GM19328 (cell line): ENCODE data around the gene TREM2.

Experiments
- ATAC-seq: cut with Tn5 transposase; IDR thresholded peaks from one replicate; pipeline ENCODE4 v1.9.1; 2021; ENCODE audit warnings: mild to moderate bottlenecking, moderate library complexity; ENCODE audit not compliant: unreplicated experiment

TREM2 gene

GRCh38 chr6:41184761-41185160 is 21.8 kb upstream of the TREM2 start:
- ATAC-seq = no peak

DNA sequence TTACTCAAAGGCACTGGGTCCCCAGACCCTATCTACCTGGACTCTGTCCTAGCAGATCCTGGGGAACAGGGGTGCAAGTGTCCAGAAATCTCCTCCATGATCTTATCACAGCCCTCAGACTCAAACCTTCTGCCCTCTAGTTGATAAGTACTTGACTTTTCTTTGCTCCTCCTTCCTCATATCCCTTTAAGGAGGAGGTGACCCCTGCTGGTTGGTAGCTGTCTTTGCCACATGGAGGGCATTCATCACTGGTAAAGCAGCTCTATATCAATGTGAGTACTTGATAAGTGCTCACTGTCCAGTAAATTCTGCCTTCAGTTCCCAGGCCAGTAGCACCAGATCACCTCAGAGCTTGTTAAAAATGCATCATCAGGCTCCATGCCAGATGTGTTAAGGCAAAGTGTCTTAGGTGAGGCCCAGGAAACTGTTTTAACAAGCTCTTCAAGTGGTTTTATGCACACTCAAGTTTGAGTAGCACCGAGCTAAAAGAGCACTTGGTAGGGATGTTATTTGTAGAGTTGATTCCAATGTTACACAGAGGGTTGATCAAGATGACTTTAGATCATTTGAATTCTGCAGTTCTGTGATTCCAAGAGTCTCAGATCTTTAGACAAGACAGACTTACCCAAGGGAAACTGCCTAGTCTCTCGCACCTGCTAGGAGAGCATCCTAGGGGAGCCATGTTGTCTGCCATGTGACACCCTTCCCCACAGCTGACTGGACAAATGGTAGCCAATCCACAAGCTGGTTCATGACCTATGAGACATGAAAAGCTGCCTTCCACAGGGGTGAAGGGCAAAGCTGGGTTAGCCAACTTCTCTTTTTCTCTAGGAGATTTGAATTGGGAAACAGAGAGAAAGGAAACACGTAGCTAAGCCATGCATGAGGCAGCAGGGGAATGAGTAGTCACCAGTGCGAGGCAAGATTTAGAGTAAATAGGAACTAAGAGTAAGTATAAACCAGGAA is 19.4 kb upstream of the TREM2 start:
- no peak for ATAC-seq

- ATAC-seq = no peak
Measured at GRCh38 chr6:41181566-41181965, 18.6 kb upstream of the TREM2 start.

GRCh38 chr6:41179163-41179562 is 16.2 kb upstream of the TREM2 start:
- no peak for ATAC-seq

DNA sequence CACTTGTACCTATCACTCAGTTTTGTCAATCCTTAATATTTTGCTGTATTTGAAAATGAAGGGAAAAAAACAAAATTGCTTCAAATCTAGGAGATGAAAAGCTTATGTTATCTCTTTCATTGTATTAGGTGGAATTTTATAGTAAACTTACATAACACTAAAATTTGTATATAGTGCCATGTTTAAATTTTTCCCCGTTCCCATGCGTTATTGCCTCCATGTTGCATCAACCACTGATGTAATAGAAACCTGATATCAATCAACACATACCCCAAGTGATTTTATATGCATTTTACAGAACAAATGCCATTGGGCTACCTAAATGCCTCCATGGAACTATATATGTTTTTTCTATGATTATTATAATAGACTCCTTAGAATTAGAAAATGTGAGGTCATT is 14.8 kb upstream of the TREM2 start:
- no peak for ATAC-seq

GRCh38 chr6:41177287-41177686 is 14.4 kb upstream of the TREM2 start:
- no peak for ATAC-seq

GRCh38 chr6:41176189-41176588 is 13.3 kb upstream of the TREM2 start:
- no peak for ATAC-seq

DNA sequence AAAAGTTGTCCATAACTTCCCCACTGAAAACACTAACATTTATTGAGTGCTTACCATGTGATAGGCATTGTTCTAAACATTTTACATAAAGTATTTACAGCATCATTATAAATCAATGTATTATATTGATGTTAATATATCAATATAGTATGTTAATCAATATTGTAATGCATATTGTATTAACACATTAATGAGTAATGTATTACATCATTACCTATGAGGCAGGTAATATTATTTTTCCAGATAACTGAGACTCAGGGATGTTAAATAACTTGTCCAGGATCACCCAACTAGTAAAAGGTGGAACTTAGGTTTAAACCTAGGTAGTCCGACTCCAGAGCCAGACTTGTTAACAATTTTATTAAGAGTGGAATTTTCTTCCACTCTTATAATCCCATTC is 12.2 kb upstream of the TREM2 start:
- ATAC-seq = no peak

DNA sequence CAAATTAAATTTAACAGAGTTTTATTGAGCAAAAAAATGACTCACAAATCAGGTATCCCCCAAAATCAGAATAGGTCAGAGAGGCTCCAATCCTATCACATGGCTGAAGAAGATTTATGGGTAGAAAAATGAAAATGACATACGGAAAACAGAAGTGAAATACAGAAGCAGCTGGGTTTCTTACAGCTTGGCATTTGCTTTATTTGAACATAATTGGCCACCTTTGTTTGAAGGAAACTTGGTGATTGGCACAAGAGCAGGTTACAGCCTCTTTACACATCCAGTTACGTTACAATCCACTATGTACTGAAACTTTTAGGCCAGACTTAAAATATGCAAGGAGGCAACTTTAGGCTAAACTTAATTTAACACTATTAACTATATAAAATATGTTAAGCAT is 11.7 kb upstream of the TREM2 start:
- ATAC-seq = no peak

DNA sequence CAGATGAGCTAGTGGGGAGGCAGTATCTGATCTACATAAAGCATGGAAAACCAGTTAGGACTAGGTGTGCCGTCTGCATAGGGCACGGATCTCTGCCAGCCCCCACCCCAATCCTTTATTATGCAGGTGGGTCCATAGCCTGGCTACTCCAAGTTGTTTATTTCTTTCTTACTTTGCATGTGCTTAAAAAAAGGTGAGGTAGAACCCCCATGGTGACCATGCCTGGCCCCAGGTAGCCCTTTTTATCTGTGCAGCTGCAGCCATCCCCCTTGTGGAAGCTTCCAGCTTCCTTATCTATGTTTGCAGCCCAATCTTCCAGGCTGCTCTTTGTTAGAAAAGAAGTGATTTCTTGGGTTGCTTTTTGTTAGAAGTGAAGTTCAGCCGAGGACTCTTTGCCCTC is 9.0 kb upstream of the TREM2 start:
- no peak for ATAC-seq

DNA sequence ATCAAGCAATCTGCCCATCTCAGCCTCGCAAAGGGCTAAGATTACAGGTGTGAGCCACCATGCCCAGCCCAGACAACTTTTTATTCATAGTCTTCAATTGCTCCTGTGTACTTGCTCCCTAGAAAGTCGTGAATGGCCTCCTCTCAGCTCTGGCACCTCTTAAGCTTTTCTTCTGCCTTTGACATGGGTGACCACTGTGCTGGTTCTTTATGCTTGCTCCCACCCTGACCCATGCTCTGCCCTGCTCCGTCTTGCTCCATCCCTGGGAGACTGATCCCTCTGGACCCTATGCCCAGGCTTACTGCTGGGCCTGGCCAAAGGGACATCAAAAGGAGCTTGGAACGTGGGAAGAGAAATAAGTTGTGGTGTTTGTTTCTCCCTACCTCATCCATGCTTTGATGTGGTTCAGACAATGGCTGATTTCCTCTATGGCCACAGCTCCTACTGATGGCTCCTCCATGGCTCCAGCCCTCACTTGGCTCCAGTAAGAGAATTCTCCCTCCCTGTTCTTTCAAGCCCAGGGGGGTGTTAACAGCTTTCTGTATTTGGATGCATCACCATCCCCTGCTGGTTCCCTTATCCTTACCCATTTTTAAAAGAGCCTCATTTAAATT is 7.7 kb upstream of the TREM2 start:
- ATAC-seq = no peak

- ATAC-seq = no peak
Measured at GRCh38 chr6:41167173-41167963, 4.5 kb upstream of the TREM2 start.

DNA sequence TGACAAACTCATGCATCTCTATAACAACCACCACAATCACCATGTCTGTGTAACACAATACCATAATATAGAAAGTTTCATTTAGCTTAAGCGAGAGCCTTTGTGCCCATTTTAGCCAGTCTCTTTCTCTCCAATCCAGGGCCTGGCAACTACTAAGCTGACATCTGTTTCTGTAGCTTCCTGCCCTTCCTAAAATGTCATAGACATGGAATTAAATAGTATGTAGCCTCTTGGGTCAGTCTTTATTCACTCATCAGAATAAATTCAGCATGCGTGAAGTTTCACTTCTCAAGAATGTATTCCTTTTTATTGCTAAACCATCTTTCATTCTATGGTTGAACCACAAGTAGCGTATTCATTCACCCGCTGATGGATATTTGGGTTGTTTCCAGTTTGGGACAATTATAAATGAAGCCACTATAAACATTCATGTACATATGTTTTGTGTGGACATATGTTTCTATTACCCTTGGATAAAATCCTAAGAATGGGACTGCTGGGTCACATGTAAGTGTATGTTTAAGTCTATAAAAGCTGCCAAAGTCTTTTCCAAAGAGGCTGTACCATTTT is 1.7 kb upstream of the TREM2 start:
- ATAC-seq = no peak

GRCh38 chr6:41163419-41163717 is 452 bp upstream of the TREM2 start:
- no peak for ATAC-seq

- no peak for ATAC-seq
Measured at GRCh38 chr6:41161851-41162552, 914 bp downstream of the TREM2 start.

DNA sequence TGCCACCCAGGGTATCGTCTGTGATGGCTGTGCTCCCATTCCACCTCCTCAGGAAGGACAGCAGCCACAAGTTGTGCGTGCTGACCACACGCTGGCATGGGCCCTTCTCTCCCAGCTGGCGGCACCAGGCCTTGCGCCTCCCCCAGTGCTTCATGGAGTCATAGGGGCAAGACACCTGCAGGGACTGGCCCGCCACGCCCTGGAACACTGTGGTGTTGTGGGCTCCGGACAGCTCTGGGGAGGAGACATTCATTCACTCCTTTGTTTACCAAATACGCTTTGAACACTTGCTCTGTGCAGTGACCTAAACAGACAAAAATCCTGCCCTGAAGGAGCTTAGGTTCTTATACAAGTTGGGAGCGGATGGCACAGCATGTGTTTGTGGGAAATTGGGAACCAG is 1.5 kb downstream of the TREM2 start:
- ATAC-seq = no peak

DNA sequence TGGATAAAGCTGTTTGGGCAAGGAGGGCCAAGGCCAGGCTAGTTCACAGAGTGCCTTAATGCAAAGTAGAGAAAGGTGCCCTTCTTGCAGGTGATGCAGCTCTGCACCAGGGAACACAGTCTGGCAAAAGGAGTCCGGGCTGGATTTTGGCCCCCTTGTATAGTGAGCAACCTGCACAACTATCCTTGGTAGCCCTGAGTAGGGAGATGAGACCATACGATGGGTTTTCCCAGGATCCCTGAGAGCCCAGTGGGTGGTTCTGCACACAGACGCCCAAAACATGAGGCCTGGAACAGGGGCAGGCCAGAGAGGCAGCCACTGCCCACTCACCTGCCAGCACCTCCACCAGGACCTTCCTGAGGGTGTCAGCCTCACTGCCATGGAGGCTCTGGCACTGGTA is 2.0 kb downstream of the TREM2 start:
- no peak for ATAC-seq

DNA sequence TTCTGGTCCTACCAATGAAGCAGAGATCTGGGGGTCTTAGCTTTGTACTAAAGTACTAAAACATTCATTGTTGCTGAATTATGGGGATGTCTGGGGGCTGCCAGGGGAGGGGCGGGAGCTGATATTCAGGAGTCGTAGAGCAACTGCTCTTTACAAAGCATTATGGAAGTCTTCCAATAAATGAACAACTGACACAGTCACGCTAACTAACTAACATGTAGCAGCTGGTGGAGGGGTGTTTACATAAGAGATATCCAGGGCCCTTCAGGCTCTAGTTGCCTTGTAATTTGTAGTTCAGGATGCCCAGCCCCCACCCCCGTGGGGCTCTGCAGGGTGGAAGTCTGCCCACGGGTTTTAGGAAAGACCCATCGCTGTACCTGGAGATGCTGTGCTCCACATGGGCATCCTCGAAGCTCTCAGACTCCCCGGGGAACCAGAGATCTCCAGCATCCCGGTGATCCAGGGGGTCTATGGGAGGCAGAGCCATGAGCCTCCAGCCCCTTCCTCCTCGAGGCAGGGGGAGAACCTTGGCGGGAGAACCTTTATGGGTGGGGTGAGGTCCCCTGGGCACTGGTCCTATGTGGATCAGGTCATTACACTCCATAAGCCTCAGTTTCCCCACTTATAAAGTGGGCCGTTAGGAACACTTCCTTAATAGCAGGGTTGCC is 3.4 kb downstream of the TREM2 start:
- ATAC-seq = no peak

- no peak for ATAC-seq
Measured at GRCh38 chr6:41157323-41157722, 5.6 kb downstream of the TREM2 start.

DNA sequence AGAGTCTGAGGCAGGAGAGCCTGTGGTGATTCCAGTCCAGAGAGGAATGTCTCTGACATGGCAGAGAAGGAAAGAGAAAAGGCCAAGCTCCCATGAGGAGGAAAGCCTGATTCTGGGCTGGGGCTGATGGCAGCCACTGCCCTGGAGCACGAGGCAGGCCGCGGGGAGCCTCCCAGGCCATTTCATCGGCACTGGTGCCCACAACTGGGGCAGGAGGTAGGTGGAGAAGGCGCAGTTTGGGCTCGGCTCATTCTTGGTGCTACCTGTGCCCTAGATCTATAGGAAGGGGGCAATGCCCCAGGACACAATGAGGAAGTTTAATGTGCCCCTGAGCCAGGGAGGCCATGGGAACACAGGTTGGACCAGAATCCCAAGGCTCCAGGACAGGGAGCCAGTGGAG is 6.1 kb downstream of the TREM2 start:
- ATAC-seq = no peak
